Measurements from ENCODE around the gene H2AZ1.

H2AZ1 gene

GRCh38 chr4:99938243-99938753 is 11.8 kb downstream of the H2AZ1 start:
- Histone ChIP-seq H3K9me3 (no peaks in the 10 kb centered on the region), H3K36me3 (no peaks in the 10 kb centered on the region), H3K27me3 (no peaks in the 10 kb centered on the region), H3K4me3 (ENCODE audit: low read depth, low read length) (no peak overlapping the region), H3K4me1 (no peaks in the 10 kb centered on the region)
- TF ChIP-seq CTCF (IDR thresholded peaks at IDR 0.05; ENCODE audit: low read depth, low read length): no peak
- DNase-seq: no peak

- no peaks in the 10 kb centered on the region for H3K9me3 ChIP-seq
- H3K36me3 ChIP-seq: no peaks in the 10 kb centered on the region
- H3K27me3 ChIP-seq: no peaks in the 10 kb centered on the region
- no peak for DNase-seq
- H3K4me1 ChIP-seq: no peaks in the 10 kb centered on the region
- H3K4me3 ChIP-seq (ENCODE audit: low read depth, low read length): no peak overlapping the region
- TF ChIP-seq CTCF (IDR thresholded peaks at IDR 0.05; ENCODE audit: low read depth, low read length): no peak
These were observed 15.2 kb downstream of the H2AZ1 start for GRCh38 chr4:99934891-99935290.

- no peak for DNase-seq
- no peaks in the 10 kb centered on the region for H3K27me3 ChIP-seq
These were observed 22.5 kb downstream of the H2AZ1 start for GRCh38 chr4:99927566-99927965.

GRCh38 chr4:99921174-99921573 is 28.9 kb downstream of the H2AZ1 start:
- DNase-seq: no peak
- Histone ChIP-seq H3K4me1 (no peaks in the 10 kb centered on the region), H3K36me3 (no peaks in the 10 kb centered on the region; the same call in 1 of the 2 replicates), H3K4me3 (ENCODE audit: low read depth, low read length) (no peak overlapping the region), H3K27me3 (no peaks in the 10 kb centered on the region), H3K9me3 (no peaks in the 10 kb centered on the region)
- TF ChIP-seq CTCF (IDR thresholded peaks at IDR 0.05; ENCODE audit: low read depth, low read length): no peak

More at GRCh38 chr4:99927566-99927965, 22.5 kb downstream of the H2AZ1 start:
- Histone ChIP-seq H3K9me3 (no peaks in the 10 kb centered on the region), H3K36me3 (no peaks in the 10 kb centered on the region), H3K4me1 (no peaks in the 10 kb centered on the region), H3K4me3 (ENCODE audit: low read depth, low read length) (no peak overlapping the region)
- no peak for TF ChIP-seq CTCF (IDR thresholded peaks at IDR 0.05; ENCODE audit: low read depth, low read length)

GRCh38 chr4:99918656-99919055 is 31.4 kb downstream of the H2AZ1 start:
- no peak for DNase-seq
- no peak overlapping the region for H3K4me3 ChIP-seq (ENCODE audit: low read depth, low read length)
- no peaks in the 10 kb centered on the region for H3K27me3 ChIP-seq
- H3K9me3 ChIP-seq: no peaks in the 10 kb centered on the region; the same call in 1 of the 2 replicates
- TF ChIP-seq CTCF (IDR thresholded peaks at IDR 0.05; ENCODE audit: low read depth, low read length): no peak
- H3K36me3 ChIP-seq: no peaks in the 10 kb centered on the region; the same call in 1 of the 2 replicates
- H3K4me1 ChIP-seq: no peaks in the 10 kb centered on the region

- no peak for DNase-seq
- Histone ChIP-seq H3K9me3 (no peaks in the 10 kb centered on the region; the same call in 1 of the 2 replicates), H3K27me3 (no peaks in the 10 kb centered on the region), H3K4me3 (ENCODE audit: low read depth, low read length) (no peak overlapping the region), H3K4me1 (no peaks in the 10 kb centered on the region), H3K36me3 (no peaks in the 10 kb centered on the region; the same call in 1 of the 2 replicates)
- TF ChIP-seq CTCF (IDR thresholded peaks at IDR 0.05; ENCODE audit: low read depth, low read length): no peak
These were observed 32.5 kb downstream of the H2AZ1 start for GRCh38 chr4:99917575-99917974.
